C4-2B (cell line): ENCODE results near the gene GPA33.

ENCODE experiments used
- CTCF ChIP-seq: fragments of 450-650 bp; conservative IDR thresholded peaks from 2 replicates; pipeline ENCODE4 v1.5.1; 2017; ENCODE audit warnings: mild to moderate bottlenecking
- ZFX ChIP-seq: fragments of 450-650 bp; IDR thresholded peaks from 2 replicates; pipeline ENCODE4 v1.6.1; 2017

DNA sequence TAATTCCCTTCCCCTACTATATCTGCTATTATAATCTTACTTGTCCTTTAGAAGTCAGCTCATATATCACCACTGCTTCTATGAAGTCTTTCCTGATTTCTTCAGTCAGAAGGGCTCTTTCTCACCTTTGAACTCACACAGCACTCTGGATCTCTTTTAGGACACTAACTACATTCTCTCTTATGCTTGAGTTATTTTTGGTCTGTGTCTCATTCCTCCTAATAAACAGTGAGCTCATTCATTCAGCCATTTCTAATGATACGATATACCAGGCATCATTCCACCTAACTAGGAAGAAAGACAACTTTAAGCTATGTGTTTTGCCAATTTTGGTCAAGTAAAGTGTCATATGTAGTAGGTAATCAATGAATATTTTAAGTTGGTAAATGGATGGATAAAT is 2.5 kb upstream of the GPA33 start:
- TF ChIP-seq CTCF (no peak), ZFX (no peak)
